ENCODE data around the gene AZGP1.
"Not testable (repeated sequence)": the region's sequence is repeated elsewhere in the genome, so short reads cannot be mapped to it uniquely, and the experiment has no call there.

Gene AZGP1

DNA sequence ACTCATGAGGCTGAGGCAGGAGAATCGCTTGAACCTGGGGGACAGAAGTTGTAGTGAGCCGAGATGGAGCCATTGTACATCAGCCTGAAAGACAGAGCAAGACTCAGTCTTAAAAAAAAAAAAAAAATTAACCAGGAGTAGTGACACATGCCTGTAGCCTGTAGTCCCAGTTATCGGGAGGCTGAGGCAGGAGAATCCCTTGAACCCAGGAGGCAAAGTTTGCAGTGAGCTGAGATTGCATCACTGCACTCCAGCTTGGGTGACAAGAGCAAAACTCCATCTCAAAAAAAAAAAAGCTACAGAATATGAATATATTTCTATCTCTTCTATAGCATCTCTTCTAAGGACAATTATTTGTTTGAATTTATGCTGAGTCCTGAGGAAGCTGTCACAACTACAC is 6.5 kb downstream of the AZGP1 start:
- TF ChIP-seq, protein P1, sequence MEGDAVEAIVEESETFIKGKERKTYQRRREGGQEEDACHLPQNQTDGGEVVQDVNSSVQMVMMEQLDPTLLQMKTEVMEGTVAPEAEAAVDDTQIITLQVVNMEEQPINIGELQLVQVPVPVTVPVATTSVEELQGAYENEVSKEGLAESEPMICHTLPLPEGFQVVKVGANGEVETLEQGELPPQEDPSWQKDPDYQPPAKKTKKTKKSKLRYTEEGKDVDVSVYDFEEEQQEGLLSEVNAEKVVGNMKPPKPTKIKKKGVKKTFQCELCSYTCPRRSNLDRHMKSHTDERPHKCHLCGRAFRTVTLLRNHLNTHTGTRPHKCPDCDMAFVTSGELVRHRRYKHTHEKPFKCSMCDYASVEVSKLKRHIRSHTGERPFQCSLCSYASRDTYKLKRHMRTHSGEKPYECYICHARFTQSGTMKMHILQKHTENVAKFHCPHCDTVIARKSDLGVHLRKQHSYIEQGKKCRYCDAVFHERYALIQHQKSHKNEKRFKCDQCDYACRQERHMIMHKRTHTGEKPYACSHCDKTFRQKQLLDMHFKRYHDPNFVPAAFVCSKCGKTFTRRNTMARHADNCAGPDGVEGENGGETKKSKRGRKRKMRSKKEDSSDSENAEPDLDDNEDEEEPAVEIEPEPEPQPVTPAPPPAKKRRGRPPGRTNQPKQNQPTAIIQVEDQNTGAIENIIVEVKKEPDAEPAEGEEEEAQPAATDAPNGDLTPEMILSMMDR (IDR thresholded peaks at IDR 0.05; ENCODE audit: control insufficient read depth, extremely low read depth, insufficient read depth), result no peak
- no peak overlapping the region for H3K4me3 ChIP-seq (ENCODE audit: low read depth, low read length)
- no peak for DNase-seq (ENCODE audit: low read depth)

DNA sequence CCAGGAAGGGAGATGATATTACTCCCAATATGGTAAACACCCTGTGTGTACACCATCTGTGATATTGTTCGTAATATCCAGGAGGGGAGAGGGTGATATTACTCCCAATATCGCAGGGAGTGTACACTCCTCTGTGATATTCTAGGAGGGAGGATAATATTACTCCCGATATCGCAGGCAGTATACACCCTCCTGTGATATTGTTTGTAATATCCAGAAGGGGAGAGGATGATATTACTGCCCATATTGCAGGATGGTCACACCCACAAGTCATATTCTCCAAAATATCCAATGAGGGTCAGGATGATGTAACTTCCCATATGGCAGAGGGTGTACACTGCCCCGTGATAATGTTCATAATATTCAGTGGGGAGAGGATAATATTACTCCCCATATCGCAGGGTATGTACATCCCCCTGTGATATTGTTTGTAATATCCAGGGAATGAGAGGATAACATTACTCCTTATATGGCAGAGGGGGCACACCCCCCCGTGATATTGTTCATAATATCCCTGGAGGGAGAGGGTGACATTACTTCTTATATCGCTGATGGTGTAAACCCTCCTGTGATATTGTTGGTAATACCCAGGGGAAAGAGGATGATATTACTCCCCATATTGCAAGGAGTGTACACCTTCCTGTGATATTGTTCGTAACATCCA is 17.1 kb downstream of the AZGP1 start:
- TF ChIP-seq, protein P1 (IDR thresholded peaks at IDR 0.05; ENCODE audit: control insufficient read depth, extremely low read depth, insufficient read depth), result no peak
- no peak overlapping the region for H3K4me3 ChIP-seq (ENCODE audit: low read depth, low read length)
- DNase-seq (ENCODE audit: low read depth), result no peak

DNA sequence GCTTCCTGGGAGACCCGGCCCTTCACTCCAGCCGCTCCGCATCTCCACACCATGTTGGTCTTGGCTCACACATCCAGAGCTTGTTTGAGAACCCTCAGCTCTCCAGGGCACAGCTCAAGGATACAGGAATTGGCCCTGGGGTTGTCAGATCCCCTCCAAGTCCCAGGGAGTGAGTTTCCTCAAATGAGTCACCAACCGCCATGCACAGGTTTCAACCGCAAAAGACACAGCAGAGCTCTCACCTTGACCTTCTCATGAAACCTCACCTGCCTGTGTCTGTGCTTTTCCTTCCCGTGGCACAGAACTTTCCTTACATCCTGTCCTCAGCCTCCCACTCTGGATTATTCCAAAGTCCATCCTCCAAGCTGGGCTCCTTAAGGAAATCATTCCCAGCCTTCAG is 20.6 kb downstream of the AZGP1 start:
- DNase-seq (ENCODE audit: low read depth), result no peak
- H3K4me3 ChIP-seq (ENCODE audit: low read depth, low read length), result no peak overlapping the region
- TF ChIP-seq, protein P1 (IDR thresholded peaks at IDR 0.05; ENCODE audit: control insufficient read depth, extremely low read depth, insufficient read depth), result no peak

DNA sequence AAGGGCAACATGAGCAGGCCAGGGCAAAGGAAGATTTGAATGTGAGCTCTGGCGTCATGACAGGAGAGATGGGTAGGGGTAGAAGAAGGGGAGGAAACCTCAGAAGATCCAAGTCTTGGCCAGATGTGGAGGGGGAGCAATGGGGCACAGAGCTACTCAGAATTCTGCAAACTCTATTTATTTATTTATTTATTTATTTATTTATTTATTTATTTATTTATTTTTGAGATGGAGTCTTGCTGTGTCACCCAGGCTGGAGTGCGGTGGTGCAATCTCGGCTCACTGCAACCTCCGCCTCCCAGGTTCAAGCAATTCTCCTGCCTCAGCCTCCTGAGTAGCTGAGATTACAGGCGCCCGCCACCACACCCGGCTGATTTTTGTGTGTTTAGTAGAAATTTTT is 21.2 kb downstream of the AZGP1 start:
- DNase-seq (ENCODE audit: low read depth), result not testable (repeated sequence)

DNA sequence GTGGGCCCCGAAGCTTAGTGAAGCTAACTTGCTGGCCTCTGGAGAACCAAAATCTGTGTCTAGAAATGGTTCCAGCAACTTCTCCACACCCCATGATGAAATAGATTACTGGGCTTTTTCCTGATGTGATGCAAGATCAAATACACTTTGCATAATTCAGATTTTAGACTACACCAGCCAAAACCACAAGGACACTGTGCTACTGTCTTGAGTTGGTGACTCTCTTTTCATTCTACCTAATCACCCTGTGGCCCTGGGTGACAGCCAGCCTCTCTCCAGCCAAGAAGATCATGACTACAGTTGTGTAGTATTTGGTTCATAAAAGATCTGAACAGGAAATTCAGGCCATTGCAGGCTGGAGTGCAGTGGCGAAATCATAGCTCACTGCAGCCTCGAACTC is 22.2 kb downstream of the AZGP1 start:
- peak; percentile 32 for DNase-seq (ENCODE audit: low read depth)
- TF ChIP-seq, protein P1 (IDR thresholded peaks at IDR 0.05; ENCODE audit: control insufficient read depth, extremely low read depth, insufficient read depth), result no peak

More for the DNA sequence above, 21.2 kb downstream of the AZGP1 start:
- not testable (repeated sequence) for H3K4me3 ChIP-seq (ENCODE audit: low read depth, low read length)

DNA sequence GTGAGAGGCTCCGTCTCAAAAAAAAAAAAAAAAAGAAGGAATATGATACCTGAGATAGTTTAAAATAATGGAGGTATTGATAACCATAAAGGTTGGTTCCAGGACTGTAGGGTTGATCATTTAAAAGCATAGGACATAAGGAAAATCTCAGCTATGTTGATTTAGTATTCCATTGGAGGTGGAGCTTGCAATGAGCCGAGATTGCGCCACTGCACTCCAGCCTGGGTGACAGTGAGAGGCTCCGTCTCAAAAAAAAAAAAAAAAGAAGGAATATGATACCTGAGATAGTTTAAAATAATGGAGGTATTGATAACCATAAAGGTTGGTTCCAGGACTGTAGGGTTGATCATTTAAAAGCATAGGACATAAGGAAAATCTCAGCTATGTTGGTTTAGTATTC is 23.2 kb downstream of the AZGP1 start:
- not testable (repeated sequence) for DNase-seq (ENCODE audit: low read depth); H3K4me3 ChIP-seq (ENCODE audit: low read depth, low read length)

More for the DNA sequence above, 22.2 kb downstream of the AZGP1 start:
- no peak overlapping the region for H3K4me3 ChIP-seq (ENCODE audit: low read depth, low read length)

DNA sequence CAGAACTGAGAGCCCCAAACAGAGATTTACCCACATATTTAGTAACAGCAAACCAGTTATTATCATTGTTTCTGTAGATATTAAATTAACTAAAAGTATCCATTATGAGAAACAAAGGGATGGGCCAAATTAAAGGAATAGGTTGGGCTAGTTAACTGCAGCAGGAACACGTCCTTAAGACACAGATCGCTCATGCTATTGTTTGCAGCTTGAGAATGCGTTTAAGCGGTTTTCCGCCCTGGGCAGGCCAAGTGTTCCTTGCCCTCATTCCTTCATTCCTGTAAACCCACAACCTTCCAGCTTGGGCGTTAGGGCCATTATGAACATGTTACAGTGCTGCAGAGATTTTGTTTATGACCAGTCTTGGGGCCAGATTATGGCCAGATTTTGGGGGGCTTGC is 25.0 kb downstream of the AZGP1 start:
- DNase-seq (ENCODE audit: low read depth); H3K4me3 ChIP-seq (ENCODE audit: low read depth, low read length): not testable (repeated sequence)

DNA sequence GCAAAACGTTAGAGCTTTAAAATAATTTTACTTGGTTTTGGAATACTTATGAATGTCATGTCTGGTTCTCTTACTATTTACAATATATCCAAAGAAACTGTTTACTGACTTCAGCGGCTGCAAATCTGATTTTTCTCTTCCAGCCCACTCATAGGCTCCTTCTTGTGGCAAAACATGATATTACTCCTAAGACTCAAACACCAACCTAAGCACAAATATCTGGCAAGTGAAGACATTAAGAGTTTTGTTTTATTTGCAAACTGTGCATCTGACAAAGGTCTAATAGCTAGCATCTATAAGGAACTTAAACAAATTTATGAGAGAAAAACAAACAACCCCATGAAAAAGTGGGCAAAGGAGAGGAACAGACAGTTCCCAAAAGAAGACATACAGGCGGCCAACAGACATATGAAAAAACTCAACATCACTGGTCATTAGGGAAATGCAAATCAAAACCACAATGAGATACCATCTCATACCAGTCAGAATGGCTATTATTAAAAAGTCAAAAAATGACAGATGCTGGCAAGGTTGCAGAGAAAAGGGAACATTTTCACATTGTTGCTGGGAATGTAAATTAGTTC is 26.1 kb downstream of the AZGP1 start:
- no peak overlapping the region for H3K4me3 ChIP-seq (ENCODE audit: low read depth, low read length)
- TF ChIP-seq, protein P1 (IDR thresholded peaks at IDR 0.05; ENCODE audit: control insufficient read depth, extremely low read depth, insufficient read depth), result peak; percentile 57
- DNase-seq (ENCODE audit: low read depth), result peak; percentile 94

Measured in LNCaP clone FGC (cell line).